Pancreas (tissue), 10 donors: ENCODE data around the gene FAM240B. TPM values are rescaled to one million over a fixed set of nuclear protein-coding genes. Genes with fewer than 3 reads are reported as not detected.

Experiments used
- ATAC-seq, 4 donors: fragments of 200-7000 bp; cut with Tn5 transposase; one replicate each; pipeline versions ENCODE4 v1.8.0 to v1.9.1; 2020; ENCODE audit warnings: mild to moderate bottlenecking in 4 of 4, moderate library complexity in 4 of 4
- DNase-seq, 6 donors: peaks; one replicate each; pipeline ENCODE4 v3.0.0-alpha.2; 2020
- FAIRE-seq: peaks from 2 replicates; lab custom pipeline; 2012; peaks lifted over from hg19 to GRCh38; lab: Jason Lieb, UNC
- H3K27ac ChIP-seq, 4 donors: fragments of 200-600 bp; sonication (generic); 1 replicate in 3 of 4; 2 replicates in 1 of 4; pipeline versions ENCODE4 v1.5.0 to v1.8.0; 2020
- H3K27me3 ChIP-seq, 4 donors: fragments of 200-600 bp; one replicate each; pipeline ENCODE4 v1.8.0; 2021
- H3K36me3 ChIP-seq, 3 donors: fragments of 200-600 bp; sonication (generic) in 1 of 3; one replicate each; pipeline versions ENCODE4 v1.5.0 to v1.8.0; 2020 to 2021
- H3K4me1 ChIP-seq, 3 donors: fragments of 200-600 bp; one replicate each; pipeline ENCODE4 v1.8.0; 2021
- H3K4me3 ChIP-seq, 4 donors: fragments of 200-600 bp; sonication (generic) in 2 of 4; one replicate each; pipeline versions ENCODE4 v1.5.0 to v1.8.0; 2020 to 2021
- H3K9me3 ChIP-seq, 4 donors: fragments of 200-600 bp; one replicate each; pipeline ENCODE4 v1.8.0; 2021
- CTCF ChIP-seq, 4 donors: fragments of 200-600 bp; sonication (generic) in 3 of 4; IDR thresholded peaks; one replicate each; pipeline versions ENCODE4 v1.5.0 to v1.8.0; 2021; ENCODE audit warnings: antibody characterized with exemption in 4 of 4
- WGBS, 2 donors: extraction: QIAGEN DNeasy Blood & Tissue Kit; methylation state at CpG; one replicate each; pipeline ENCODE4 v1.1.7; 2013; 5-methylcytosine and 5-hydroxymethylcytosine counted together
- intact Hi-C, 3 donors: fragments of 100-400 bp; cut with DNase I; formaldehyde crosslinking; loops; one replicate each; pipeline versions ENCODE4 v1.11.1 to v1.14.2; 2022
- polyA plus RNA-seq, 2 donors: library from polyadenylated mRNA; stranded (reverse); fragments of 200-250 nt; gene quantifications; one replicate each; pipeline ENCODE4 v1.2.3, GENCODE V29; 2013
- total RNA-seq, 6 donors: library from RNA; stranded (reverse); fragmentation: NEBNext Ultra II Directional in 4 of 6; extraction: Animal tissue kit (Norgen Biotek cat#: 25700) in 4 of 6; gene quantifications; one replicate each; pipeline versions ENCODE4 v1.2.1 to v1.2.4, GENCODE V29; 2021 to 2023
- donor health status: healthy with polysubstance abuse.
- donor health status: DM: no; HTN: no; CAD: no; lungs with moderate emphysema.
- donor health status: DM: no; HTN: no; CAD: no.
- donor health status: control.
- donor health status: control.
- donor health status: Bipolar disorder and iron deficiency.
- donor health status: DM: yes; HTN: yes; CAD: no.
- donor health status: DM: no; HTN: no; CAD: no.
- donor health status: DM: no; HTN: no; CAD: no.
- donor health status: DM: yes; HTN: yes; CAD: no.

FAM240B gene
- total and polyA plus RNA-seq, 8 donors = not detected

GRCh38 chr9:38649731-38650363 lies 70.1 kb downstream of the FAM240B start:
- ATAC-seq = no peak

DNA sequence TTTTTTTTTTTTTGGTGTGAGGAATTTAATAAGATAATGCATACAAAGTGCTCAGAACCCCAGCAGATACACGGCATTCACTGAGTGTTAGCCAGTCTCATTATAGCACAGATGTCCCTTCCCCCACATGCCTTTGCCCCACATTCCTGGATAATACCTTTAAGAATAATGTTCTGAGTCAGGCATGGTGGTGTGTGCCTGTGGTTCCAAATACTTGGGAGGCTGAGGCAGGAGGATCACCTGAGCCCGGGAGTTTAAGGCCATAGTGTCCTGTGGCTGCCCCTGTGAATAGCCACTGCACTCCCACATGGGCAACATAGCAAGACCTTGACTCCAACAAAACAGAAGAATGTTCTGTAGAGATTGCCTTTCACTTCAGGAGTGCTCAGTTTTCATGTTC lies 75.3 kb downstream of the FAM240B start:
- intact Hi-C loops = no loop called here
- Histone ChIP-seq H3K4me3 (no peak overlapping the region), H3K36me3 (no peaks in the 10 kb centered on the region), H3K9me3 (no peaks in the 10 kb centered on the region), H3K27ac (no peak overlapping the region), H3K4me1 (no peaks in the 10 kb centered on the region), H3K27me3 (no peaks in the 10 kb centered on the region)
- TF ChIP-seq CTCF (IDR thresholded peaks at IDR 0.05) = no peak
- ATAC-seq (no peak), FAIRE-seq (no peak), DNase-seq (no peak)
- 15 to 18% methylated on average over 2 of the region's 2 CpGs for WGBS, 2 donors

More at GRCh38 chr9:38649731-38650363, 70.1 kb downstream of the FAM240B start:
- Histone ChIP-seq H3K36me3 (no peaks in the 10 kb centered on the region), H3K4me3 (no peak overlapping the region), H3K9me3 (no peaks in the 10 kb centered on the region), H3K27me3 (no peaks in the 10 kb centered on the region), H3K4me1 (no peaks in the 10 kb centered on the region), H3K27ac (no peak overlapping the region)
- intact Hi-C loops = no loop called here
- no peak for DNase-seq
- FAIRE-seq = no peak
- WGBS, 2 donors = 69 to 72% methylated on average over 8 of the region's 8 CpGs
- no peak for TF ChIP-seq CTCF (IDR thresholded peaks at IDR 0.05)

Other genes with a start within 250 kb of the FAM240B start
- 10 to 100 TPM in 2 of 6 donors, 1 to 10 TPM in 4; 5.9 to 14.1 (median 8.2) TPM for gene ANKRD18A, start 99.5 kb downstream of the FAM240B start, total RNA-seq
- 10 to 100 TPM in 1 of 2 donors, 1 to 10 TPM in 1; 2.1 to 20.6 TPM for gene ANKRD18A, start 99.5 kb downstream of the FAM240B start, polyA plus RNA-seq